Vagina (tissue), 2 donors: Measurements from ENCODE around the gene NOC3L.

Experiments used
- POLR2A ChIP-seq, 2 donors: fragments of 450-650 bp; IDR thresholded peaks; one replicate each; pipeline ENCODE4 v1.6.1; 2017; ENCODE audit warnings: antibody characterized with exemption in 2 of 2, mild to moderate bottlenecking in 2 of 2, moderate library complexity in 2 of 2
- TF ChIP-seq, protein P1 (sequence below), 3 experiments: fragments of 450-650 bp in 2 of 3; fragments of 200-600 bp in 1 of 3; sonication (generic) in 1 of 3; IDR thresholded peaks; one replicate each; pipeline ENCODE4 v1.5.1; 2017 to 2019; ENCODE audit warnings: antibody characterized with exemption in 3 of 3, mild to moderate bottlenecking in 2 of 3, moderate library complexity in 2 of 3

DNA sequence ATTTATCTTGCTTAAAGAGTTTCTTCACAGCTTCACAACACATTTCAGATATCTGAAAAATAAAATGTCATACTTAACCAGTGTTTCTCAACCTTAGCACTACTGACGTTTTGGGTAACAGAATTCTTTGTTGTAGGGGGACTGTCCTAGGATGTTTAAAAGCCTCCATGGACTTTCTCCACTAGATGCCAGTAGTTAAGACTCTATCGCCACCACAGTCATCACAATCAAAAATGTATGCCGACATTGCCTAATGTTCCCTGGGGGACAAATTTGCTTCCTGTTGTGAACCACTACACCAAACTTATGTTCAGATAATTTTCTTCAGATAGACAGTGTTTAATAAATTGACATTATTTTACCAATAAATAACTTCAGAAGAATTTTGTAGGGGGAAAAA, 13.4 kb downstream of the NOC3L start:
- TF ChIP-seq, protein P1, sequence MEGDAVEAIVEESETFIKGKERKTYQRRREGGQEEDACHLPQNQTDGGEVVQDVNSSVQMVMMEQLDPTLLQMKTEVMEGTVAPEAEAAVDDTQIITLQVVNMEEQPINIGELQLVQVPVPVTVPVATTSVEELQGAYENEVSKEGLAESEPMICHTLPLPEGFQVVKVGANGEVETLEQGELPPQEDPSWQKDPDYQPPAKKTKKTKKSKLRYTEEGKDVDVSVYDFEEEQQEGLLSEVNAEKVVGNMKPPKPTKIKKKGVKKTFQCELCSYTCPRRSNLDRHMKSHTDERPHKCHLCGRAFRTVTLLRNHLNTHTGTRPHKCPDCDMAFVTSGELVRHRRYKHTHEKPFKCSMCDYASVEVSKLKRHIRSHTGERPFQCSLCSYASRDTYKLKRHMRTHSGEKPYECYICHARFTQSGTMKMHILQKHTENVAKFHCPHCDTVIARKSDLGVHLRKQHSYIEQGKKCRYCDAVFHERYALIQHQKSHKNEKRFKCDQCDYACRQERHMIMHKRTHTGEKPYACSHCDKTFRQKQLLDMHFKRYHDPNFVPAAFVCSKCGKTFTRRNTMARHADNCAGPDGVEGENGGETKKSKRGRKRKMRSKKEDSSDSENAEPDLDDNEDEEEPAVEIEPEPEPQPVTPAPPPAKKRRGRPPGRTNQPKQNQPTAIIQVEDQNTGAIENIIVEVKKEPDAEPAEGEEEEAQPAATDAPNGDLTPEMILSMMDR (IDR thresholded peaks at IDR 0.05) = no peak
- no peak for TF ChIP-seq POLR2A (IDR thresholded peaks at IDR 0.05)
